GM19468 (cell line): ENCODE results near the gene GTF3C5.
"Not testable (repeated sequence)": the region's sequence is repeated elsewhere in the genome, so short reads cannot be mapped to it uniquely, and the experiment has no call there.

Source experiments
- ATAC-seq: cut with Tn5 transposase; IDR thresholded peaks from one replicate; pipeline ENCODE4 v1.9.1; 2021; ENCODE audit warnings: mild to moderate bottlenecking, moderate library complexity, moderate number of reproducible peaks; ENCODE audit not compliant: unreplicated experiment; ENCODE audit errors: extremely low read depth

GTF3C5 gene

DNA sequence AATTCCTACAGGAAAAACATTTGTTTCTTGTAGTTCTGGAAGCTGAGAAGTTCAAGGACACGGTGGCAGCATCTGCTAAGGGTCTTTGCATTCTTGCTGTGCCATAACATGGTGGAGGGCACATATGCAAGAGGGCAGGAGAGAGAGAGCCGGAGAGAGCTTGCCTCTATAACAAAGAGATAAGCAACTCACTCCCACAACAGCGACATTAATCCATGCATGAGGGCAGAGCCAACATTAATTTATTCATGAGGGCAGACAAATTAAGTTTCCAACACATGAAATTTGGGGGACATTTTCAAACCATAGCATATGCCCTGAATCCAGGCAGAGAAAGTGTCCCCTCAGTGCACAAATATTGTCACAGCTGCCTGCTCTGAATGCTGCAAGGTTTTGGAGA is 4.4 kb upstream of the GTF3C5 start:
- ATAC-seq, result no peak

DNA sequence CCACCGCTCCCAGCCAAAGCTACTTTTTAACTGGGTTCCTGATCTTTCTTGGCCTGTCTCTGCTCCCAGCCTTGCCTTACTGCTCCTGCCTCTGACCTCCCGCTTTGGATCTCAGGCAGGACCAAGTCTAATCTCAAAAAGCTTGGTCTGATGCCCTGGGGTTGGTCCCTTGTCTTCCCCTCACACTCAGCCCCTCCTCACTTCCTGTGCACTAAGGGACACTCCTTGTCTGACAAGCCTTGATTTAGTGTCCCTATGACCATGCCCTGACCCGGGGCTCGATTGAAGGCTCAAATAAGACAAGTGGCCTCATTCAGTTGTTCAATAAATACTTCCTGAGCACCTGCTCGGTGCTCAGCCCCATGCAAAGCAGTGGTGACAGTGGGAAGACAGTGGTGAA is 3.7 kb upstream of the GTF3C5 start:
- no peak for ATAC-seq

DNA sequence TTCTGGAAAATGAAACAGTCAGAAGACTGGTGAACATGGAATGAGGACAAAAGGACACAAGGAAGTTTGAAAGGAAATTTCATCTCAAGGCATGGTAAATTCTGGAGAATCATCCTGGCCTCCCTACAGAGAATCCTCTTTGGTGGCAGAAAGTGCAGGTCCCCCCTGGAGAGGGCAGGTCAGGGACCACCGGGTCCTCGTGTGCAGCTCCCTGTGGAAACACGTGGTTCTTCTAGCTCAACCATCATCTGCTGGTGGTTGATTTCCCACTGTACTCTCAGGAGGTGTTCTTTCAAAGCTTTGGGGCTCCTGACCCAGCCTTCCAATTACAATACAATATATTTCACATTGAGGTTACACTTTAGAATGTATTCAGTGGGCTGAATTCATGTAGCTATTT is 2.6 kb upstream of the GTF3C5 start:
- ATAC-seq, result no peak

DNA sequence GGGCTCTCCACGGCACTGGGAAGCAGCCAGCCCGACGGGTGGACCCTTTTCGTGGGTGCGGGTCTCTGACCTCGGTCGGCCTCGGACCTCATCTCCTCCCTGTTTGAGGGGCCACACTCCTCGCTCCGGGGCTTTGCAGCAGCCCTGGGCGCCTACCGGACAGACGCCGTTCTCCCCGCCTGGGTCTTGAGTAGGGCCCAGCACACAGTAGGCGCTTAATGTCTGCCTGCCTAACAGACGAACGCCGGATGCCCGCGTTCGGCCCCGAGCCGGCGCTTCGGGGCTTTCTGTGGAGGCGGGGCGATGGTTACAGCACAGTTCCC is 842 bp upstream of the GTF3C5 start:
- ATAC-seq, result no peak

DNA sequence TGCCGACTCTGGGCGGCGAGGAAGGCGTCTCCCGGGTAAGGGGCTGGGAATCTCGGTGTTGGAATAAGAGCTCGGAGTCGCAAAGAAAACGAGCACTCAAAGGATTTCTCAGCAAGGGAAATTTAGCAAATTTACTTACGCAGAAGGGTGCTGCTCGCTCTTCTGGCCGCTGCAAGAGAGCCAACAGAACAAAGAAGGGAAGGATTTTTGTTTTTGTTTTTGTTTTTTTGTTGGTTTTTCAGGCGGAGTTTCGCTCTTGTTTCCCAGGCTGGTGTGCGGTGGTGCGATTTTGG is 279 bp downstream of the GTF3C5 start:
- ATAC-seq, result no peak

DNA sequence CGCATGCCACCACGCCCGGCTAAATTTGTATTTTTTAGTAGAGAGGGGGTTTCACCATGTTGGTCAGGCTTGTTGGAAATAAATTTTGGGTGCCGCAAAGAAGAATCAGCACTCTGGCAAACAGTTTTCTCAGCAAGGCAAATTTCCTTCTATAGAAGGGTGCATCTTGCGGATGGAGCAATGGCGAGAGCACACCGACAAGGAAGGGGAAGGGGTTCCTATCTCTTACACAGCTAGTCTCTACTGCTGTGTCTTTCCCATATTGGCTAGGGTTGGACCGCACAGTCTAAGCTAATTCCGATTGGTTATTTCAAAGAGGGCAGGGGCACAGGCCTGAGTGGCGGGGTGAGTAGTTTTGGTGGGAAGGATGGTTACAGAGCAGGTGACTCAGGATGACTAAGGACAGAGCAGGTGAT is 707 bp downstream of the GTF3C5 start:
- ATAC-seq, result no peak

DNA sequence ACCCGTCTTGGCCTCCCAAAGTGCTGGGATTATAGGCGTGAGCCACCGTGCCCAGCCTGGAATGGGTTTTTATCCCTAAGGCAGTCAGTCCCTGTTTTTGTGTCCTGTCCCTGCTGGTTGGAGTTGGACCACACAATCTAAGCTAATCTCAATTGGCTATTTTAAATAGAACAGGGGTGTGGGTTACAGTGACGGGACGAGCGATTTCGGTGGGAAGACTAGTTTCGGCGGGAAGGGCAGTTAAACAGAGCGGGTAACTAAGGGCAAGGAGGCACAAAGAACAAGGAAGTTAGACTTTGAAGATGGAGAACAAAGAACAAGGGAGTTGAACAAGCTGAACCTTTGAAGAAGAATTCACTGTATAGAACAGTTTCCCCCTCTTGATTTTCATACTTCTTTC is 1.4 kb downstream of the GTF3C5 start:
- no peak for ATAC-seq

DNA sequence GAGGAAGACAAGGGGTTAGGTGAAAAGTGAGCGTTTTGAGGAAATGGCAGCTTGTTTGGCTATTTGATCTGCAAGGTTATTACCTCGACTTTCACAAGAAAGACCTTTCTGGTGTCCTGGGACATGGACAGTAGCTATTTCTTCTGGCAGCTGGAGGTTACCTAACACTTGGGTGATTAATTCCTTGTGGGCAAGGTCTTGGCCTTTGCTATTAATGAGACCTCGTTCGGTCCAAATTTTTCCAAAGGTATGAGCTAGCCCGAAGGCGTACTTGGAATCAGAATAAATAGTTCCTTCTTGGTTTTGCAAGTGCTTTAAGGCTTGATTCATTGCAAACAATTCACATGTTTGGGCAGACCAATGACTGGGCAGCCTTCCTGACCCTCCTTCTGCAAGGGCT is 4.9 kb downstream of the GTF3C5 start:
- no peak for ATAC-seq

DNA sequence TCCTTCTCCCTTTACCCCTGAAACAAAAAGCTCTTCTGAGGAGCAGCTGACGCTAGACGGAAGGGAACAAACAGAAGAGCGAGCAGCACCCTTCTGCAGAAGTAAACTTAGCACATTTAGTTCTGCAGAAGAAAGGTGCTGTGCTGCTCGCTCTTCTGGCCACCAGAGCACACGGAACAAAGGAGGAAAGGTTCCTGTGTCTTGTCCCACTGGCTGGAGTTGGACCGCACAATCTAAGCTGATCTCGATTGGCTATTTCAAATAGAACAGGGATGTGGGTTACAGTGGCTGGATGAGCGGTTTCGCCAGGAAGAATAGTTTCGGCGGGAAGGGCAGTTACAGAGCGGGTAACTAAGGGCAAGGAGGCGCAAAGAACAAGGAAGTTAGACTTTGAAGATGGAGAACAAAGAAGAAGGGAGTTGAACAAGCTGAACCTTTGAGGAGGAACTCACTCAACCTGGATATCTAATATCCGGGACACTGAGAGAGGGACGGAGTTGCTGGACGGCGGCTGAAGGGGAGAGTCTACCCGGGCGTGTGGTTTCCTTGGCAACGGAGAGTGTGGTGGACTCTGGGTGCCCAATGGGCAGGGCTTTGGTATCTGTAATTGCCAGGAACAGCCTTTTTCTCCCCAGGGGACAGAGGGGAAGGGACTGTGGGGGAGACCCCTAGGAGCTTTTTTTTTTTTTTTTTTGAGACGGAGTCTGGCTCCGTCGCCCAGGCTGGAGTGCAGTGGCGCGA is 7.1 kb downstream of the GTF3C5 start:
- no peak for ATAC-seq

DNA sequence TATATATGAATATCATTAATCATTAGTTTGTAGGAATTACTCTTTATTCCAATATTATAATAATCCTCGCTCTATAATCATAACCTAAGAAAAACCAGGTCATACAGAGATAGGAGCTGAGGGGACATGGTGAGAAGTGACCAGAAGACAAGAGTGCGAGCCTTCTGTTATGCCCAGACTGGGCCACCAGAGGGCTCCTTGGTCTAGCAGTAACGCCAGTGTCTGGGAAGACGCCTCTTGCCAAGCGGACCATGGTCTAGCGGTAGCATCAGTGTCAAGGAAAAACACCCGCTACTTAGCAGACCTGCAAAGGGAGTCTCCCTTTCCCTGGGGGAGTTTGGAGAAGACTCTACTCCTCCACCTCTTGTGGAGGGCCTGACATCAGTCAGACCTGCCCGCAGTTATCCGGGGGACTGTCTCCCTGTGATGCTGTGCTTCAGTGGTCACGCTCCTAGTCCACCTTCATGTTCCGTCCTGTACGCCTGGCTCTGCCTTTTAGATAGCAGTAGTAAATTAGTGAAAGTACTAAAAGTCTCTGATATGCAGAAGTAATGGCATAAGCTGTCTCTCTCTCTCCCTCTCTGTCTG is 10.2 kb downstream of the GTF3C5 start:
- ATAC-seq, result not testable (repeated sequence)

DNA sequence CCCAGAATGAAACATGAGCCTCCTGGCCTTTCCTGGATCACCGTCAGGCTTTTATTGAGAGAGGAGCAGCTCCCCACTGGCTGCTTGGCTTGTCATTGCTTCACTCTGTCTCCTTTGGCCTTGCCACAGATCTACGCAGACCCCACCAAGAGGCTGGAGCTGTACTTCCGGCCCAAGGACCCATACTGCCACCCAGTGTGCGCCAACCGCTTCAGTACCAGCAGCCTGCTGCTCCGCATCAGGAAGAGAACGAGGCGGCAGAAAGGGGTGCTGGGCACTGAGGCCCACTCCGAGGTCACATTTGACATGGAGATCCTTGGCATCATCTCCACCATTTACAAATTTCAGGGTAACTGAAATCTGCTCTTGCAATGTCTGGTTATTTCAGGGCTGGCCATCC is 11.2 kb downstream of the GTF3C5 start:
- ATAC-seq, result no peak

DNA sequence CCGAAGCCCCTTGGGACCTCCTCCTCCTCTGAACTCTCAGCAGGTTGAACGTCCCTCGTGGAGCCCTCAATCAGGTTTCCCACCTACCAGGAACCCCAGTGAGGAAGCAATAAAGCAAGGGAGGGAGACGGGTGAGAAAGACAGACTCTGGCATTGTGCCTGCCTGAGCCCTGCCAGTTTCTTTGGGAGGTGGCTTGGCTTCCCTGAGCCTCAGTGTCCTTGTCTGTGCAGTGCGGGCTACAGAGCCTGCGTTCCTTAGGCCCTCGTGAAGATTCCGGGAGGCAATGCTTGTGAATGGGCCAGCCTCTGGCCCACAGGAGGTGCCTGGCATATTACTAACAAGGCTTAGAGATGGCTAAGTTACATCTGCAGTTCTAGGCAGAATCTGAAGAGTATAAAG is 11.9 kb downstream of the GTF3C5 start:
- ATAC-seq, result no peak

DNA sequence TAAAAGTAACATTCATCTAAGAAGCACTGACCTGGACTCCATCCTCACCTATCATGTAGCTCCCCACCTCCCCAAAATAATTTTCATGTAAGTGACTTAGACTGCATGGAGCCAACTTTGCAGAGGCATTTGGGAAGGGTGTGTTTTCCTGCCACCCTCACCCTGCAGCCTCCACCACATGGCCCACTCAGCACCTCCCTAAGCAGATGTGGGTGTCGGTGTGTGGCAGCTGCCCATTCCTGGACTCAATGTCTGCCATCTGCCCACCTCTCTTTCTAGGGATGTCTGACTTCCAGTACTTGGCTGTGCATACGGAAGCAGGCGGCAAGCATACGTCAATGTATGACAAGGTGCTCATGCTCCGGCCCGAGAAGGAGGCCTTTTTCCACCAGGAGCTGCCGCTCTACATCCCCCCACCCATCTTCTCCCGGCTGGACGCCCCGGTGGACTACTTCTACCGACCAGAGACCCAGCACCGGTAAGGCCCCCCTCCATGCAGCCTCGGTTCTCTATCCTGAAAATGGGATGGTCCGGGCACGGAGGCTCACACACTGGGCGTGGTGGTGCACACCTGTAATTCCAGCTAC is 12.7 kb downstream of the GTF3C5 start:
- ATAC-seq, result no peak

DNA sequence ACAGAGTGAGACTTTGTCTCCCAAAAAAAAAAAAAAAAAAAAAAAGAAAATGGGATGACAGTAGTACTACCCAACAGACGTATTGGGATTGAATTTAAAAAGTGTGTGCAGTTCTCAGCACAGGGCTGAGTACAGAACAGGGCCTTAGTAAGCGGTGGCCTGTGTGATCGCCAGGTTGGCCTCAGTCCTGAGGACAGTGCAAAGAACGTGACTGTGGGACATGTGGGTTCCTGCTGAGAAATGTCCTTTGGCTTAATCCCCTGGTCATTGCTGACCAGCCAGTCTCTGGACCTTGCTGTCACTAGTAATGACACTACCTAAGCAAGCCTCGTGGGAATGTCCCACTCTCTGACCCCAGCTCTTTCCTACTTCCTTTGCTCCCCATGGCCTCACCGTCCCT is 13.3 kb downstream of the GTF3C5 start:
- ATAC-seq, result no peak

DNA sequence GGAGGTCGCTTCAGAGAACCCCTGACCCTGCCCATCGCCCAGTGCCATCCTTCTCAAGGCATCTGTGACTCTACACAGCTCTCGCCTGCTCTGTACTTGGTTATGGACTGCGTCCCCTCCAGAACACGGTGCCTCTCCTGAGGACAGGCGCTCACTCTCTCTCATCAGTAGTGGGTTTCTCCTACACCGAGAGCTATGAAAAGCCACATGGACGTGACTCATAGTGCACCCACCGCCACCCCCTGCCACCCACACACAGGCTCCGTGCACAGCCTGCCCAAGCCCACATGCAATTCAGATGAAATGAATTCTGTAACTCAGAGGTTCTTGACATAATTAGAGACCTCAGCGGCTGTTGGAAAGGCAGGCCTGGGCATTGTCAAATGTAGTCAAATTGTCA is 13.9 kb downstream of the GTF3C5 start:
- ATAC-seq, result no peak

DNA sequence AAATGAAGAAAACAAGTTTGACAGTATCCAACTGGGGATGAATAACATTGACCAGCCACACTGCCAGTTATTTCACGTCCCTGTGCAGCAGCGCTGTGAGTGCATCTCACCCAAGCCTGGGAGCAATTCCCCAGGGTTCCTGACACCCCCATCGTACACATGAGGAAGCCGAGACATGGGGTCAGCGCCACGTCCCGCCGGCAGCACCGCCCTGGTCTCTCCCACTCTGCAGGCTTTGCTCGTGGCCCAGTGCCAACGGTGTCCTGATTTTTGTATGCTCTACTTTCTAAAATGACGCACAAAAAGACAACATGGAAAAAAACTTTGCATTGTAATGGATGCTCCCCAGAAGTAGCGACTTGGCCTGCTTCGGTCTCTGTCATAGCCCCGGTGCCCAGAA is 14.3 kb downstream of the GTF3C5 start:
- ATAC-seq, result no peak

DNA sequence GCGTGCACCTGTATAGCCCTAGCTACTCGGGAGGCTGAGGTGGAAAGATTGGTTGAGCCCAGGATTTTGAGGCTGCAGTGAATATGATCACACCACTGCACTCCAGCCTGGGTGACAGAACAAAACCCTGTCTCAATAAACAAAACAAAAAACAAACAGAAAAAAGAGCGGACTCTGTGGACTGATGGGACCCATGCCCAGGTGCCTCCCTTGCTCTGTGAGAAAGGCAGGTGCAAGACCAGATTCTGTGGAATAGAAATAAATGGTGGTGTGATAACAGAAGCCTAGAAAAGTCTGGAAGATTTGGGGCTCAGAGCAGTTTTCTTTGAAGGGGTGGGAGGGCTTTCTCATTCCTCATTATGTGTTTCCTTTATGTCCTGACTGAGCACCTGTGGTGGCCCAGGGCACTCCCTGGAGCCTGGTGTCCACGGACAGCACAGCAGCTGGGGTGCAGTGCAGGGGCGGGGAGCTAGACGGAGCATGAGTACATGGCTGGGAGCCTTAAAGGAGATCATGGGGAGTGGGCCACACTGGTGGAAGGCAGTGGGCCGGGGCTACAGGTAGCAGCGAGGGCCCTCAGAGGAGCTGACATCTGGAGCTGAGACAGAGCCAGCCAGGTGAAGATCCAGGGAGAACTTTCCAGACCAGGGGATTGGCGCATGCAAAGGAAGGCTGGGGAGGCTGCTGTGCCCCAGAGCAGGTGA is 15.6 kb downstream of the GTF3C5 start:
- no peak for ATAC-seq

DNA sequence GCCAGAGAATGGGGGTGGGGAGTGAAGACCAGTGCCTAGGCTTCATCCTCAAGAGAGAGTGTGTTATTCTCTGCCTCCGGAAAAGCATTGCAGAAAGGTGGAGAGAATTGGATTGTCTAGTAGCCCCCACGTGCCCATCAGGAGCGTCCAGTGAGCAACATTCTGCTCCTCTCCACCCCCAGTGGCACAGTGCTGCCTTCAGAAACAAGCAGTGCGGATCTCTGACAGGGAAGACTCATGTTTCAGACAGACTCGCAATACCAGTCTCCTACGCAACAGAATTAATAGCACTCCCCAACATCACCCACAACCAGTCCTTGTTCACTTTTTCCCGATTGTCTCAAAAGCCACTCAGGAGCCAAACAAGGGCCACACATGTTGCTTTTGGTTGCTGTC is 16.1 kb downstream of the GTF3C5 start:
- no peak for ATAC-seq

DNA sequence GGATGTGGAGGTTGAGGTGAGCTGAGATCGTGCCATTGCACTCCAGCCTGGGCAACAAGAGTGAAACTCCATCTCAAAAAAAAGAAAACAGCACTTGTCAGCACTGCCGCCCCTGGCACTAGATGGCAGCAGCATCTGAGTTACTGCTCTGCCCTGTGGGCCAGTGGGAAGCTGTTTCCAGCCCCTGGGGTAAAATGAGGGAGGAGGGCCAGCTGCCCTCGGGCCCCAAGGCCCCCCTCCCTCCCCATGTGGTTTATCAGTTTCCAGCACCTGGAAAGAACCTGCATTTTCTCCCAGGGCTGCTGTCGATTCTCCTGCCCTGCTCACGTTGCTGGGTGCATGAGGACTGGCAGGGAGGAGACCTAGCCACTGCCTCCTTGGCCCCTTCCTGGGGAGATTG is 17.8 kb downstream of the GTF3C5 start:
- no peak for ATAC-seq

DNA sequence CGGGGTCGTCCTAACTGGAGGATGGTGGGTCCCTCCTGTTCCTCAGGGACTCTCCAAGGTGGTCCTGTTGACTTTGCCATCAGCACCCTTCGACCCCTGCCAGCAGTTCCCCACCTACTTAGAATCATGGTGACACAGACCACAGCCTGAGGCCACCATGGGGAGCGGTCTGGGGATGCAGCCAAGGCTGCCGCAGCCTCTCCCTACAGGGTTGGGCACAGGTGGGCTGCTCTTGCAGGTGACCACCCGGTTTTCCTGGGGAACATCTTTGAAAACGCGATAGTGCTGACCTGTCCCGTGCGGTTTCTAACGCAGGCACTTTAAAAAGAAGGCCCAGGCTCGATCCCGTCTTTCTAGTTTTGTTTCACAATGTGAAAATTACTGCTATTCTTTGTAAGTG is 18.2 kb downstream of the GTF3C5 start:
- no peak for ATAC-seq

DNA sequence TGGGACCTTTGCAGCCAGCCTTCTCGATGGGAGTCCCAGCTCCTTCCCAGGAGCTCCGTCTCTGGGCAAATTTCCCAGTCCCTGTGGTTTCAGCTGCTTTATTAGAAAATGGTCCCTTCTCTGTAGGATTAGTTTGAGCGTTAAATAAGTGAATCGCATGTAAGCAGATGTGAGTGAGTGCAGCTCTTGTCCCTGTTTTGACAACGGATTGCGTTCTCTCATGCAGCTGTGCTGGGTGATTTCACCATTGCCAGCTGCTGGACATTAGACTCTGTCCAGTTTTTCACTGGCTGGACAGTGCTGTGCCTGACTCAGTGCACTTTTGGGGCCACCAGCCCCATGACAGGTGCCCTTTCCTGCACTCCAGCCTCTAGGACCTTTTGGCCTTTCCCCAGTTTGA is 19.3 kb downstream of the GTF3C5 start:
- ATAC-seq, result no peak

DNA sequence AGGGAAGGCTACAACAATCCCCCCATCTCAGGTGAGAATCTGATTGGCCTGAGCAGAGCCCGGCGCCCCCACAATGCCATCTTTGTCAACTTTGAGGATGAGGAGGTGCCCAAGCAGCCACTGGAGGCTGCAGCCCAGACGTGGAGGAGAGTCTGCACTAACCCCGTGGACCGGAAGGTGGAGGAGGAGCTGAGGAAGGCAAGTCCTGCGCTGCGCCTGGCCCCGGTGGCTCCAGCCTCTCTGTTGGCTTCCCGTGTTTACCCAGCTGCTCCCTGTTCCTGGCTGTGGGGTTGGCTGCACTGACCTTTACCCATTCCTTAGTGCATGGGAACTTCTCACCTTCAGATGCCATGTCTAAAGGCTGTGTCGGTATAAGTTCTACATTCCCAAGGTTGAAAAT is 20.0 kb downstream of the GTF3C5 start:
- no peak for ATAC-seq
